ENCODE results near the gene EEIG2.

EEIG2 gene

GRCh38 chr1:108523829-108524228 lies 36.1 kb upstream of the EEIG2 start:
- TF ChIP-seq CTCF (conservative IDR thresholded peaks at IDR 0.05; ENCODE audit: control insufficient read depth, insufficient read depth, low read depth, low read length) = no peak
- no peak for DNase-seq (ENCODE audit: low read depth)
- H3K4me3 ChIP-seq (ENCODE audit: control insufficient read depth, low read depth, low read length) = no peak overlapping the region

GRCh38 chr1:108524676-108525075 lies 35.2 kb upstream of the EEIG2 start:
- H3K4me3 ChIP-seq (ENCODE audit: control insufficient read depth, low read depth, low read length) = no peak overlapping the region
- TF ChIP-seq CTCF (conservative IDR thresholded peaks at IDR 0.05; ENCODE audit: control insufficient read depth, insufficient read depth, low read depth, low read length) = no peak
- no peak for DNase-seq (ENCODE audit: low read depth)

- no peak for DNase-seq (ENCODE audit: low read depth)
- no peak for TF ChIP-seq CTCF (conservative IDR thresholded peaks at IDR 0.05; ENCODE audit: control insufficient read depth, insufficient read depth, low read depth, low read length)
- H3K4me3 ChIP-seq (ENCODE audit: control insufficient read depth, low read depth, low read length) = no peak overlapping the region
Measured at GRCh38 chr1:108527135-108527534, 32.8 kb upstream of the EEIG2 start.

- H3K4me3 ChIP-seq (ENCODE audit: control insufficient read depth, low read depth, low read length) = no peak overlapping the region
- TF ChIP-seq CTCF (conservative IDR thresholded peaks at IDR 0.05; ENCODE audit: control insufficient read depth, insufficient read depth, low read depth, low read length) = no peak
- no peak for DNase-seq (ENCODE audit: low read depth)
Measured at GRCh38 chr1:108527837-108528236, 32.1 kb upstream of the EEIG2 start.

GRCh38 chr1:108531444-108531843 lies 28.5 kb upstream of the EEIG2 start:
- no peak overlapping the region for H3K4me3 ChIP-seq (ENCODE audit: control insufficient read depth, low read depth, low read length)
- TF ChIP-seq CTCF (conservative IDR thresholded peaks at IDR 0.05; ENCODE audit: control insufficient read depth, insufficient read depth, low read depth, low read length) = no peak
- no peak for DNase-seq (ENCODE audit: low read depth)

- no peak for DNase-seq (ENCODE audit: low read depth)
- no peak for TF ChIP-seq CTCF (conservative IDR thresholded peaks at IDR 0.05; ENCODE audit: control insufficient read depth, insufficient read depth, low read depth, low read length)
- no peak overlapping the region for H3K4me3 ChIP-seq (ENCODE audit: control insufficient read depth, low read depth, low read length)
Measured at GRCh38 chr1:108532730-108533129, 27.2 kb upstream of the EEIG2 start.
